ENCODE data around the gene NRG2. TPM values are rescaled to one million over a fixed set of nuclear protein-coding genes. Genes with fewer than 3 reads are reported as not detected.

The NRG2 gene
- polyA plus RNA-seq, 2 of the 4 experiments (the other 2 are of a cell fraction) = 1.0 to 1.1 TPM

- no peak overlapping the region for H3K27ac ChIP-seq
- DNase-seq (ENCODE audit: low read depth in 1 of 2, low spot score in 1 of 2) (no peak), ATAC-seq (no peak), FAIRE-seq (no peak)
- CTCF ChIA-PET = interaction anchor here (1.0 to 1.8 kb wide), 6 partner anchors 9 to 147 kb away, joined by 3 to 6 read pairs (median 4); no protein-coding TSS in a partner anchor
- H3K9me3 ChIP-seq = peaks cover 10% of the 10 kb centered on the region; the same call in 2 of the 3 replicates
- H3K4me3 ChIP-seq = no peak overlapping the region
- 66% methylated on average over 10 of the region's 11 CpGs for WGBS (ENCODE audit: missing lambda C conversion rate)
- POLR2A ChIA-PET = no interaction called here
- no peaks in the 10 kb centered on the region for H3K4me1 ChIP-seq
- TF ChIP-seq KDM5A (IDR thresholded peaks at IDR 0.05) (no peak), CHD4 (IDR thresholded peaks at IDR 0.05; ENCODE audit: borderline replicate concordance) (no peak), SREBF2 (IDR thresholded peaks at IDR 0.05) (no peak), PBX3 (IDR thresholded peaks at IDR 0.05) (no peak), MYC (IDR thresholded peaks at IDR 0.05; ENCODE audit: borderline replicate concordance, low read length) (no peak), RCOR1 (IDR thresholded peaks at IDR 0.05; ENCODE audit: low read depth, low read length) (no peak)
- no peak overlapping the region for H3K4me2 ChIP-seq
Measured at GRCh38 chr5:139821806-139822552, 221.1 kb downstream of the NRG2 start.

GRCh38 chr5:139820606-139821005 lies 222.5 kb downstream of the NRG2 start:
- no peak overlapping the region for H3K27ac ChIP-seq
- WGBS (ENCODE audit: missing lambda C conversion rate) = 35% methylated on average over 4 of the region's 4 CpGs
- no peak for DNase-seq (ENCODE audit: low read depth in 1 of 2, low spot score in 1 of 2)

More at GRCh38 chr5:139820606-139821005, 222.5 kb downstream of the NRG2 start:
- no peak for TF ChIP-seq MAX (IDR thresholded peaks at IDR 0.05)
- no peak for TF ChIP-seq FOSL2 (IDR thresholded peaks at IDR 0.05)
- no peak for TF ChIP-seq FOSL2 (CRISPR knock-in tag; IDR thresholded peaks at IDR 0.05)
- no peak for TF ChIP-seq HMGXB4 (CRISPR knock-in tag; IDR thresholded peaks at IDR 0.05; ENCODE audit: borderline replicate concordance)
- TF ChIP-seq ZNF302 (CRISPR knock-in tag; IDR thresholded peaks at IDR 0.05) = no peak
- no peak for TF ChIP-seq E2F6 (IDR thresholded peaks at IDR 0.05; ENCODE audit: borderline replicate concordance, low read depth)
- no peak for TF ChIP-seq MYC (IDR thresholded peaks at IDR 0.05; ENCODE audit: borderline replicate concordance, low read length)
- no peak for TF ChIP-seq TP53 (CRISPR knock-in tag; IDR thresholded peaks at IDR 0.05)
- no peak for TF ChIP-seq EP300 (IDR thresholded peaks at IDR 0.05)
- no peak for TF ChIP-seq RFX5 (IDR thresholded peaks at IDR 0.05)
- no peak for TF ChIP-seq EHF (CRISPR knock-in tag; IDR thresholded peaks at IDR 0.05)
- no peak for TF ChIP-seq CHD4 (IDR thresholded peaks at IDR 0.05; ENCODE audit: borderline replicate concordance)
- TF ChIP-seq HOXB5 (CRISPR knock-in tag; IDR thresholded peaks at IDR 0.05) = no peak
- no peak for TF ChIP-seq MAZ (IDR thresholded peaks at IDR 0.05; ENCODE audit: borderline replicate concordance, low read depth, low read length)
- no peak for TF ChIP-seq KDM1A (IDR thresholded peaks at IDR 0.05; ENCODE audit: low read depth)
- no peak for TF ChIP-seq HDAC2 (IDR thresholded peaks at IDR 0.05)
- TF ChIP-seq RAD21 (conservative IDR thresholded peaks at IDR 0.05 in 1 of 2, IDR thresholded peaks at IDR 0.05 in 1 of 2) = no peak
- TF ChIP-seq ZSCAN20 (CRISPR knock-in tag; IDR thresholded peaks at IDR 0.05) = no peak
- TF ChIP-seq PBX3 (IDR thresholded peaks at IDR 0.05) = no peak
- no peak for TF ChIP-seq CEBPB (IDR thresholded peaks at IDR 0.05)
- ChIA-PET CTCF (interaction anchor here (0.6 to 1.8 kb wide), 2 partner anchors 8 to 925 kb away, joined by 4 read pairs; no protein-coding TSS in a partner anchor), POLR2A (no interaction called here)
- Histone ChIP-seq H3K9me3 (peaks cover 10% of the 10 kb centered on the region; the same call in 2 of the 3 replicates), H3K4me3 (no peak overlapping the region), H3K4me2 (no peak overlapping the region), H3K4me1 (no peaks in the 10 kb centered on the region)
- ATAC-seq (no peak), FAIRE-seq (no peak)

Data from A549 (cell line).